ENCODE results near the gene RXFP2.

RXFP2 gene

GRCh38 chr13:31781064-31781463 lies 41.7 kb downstream of the RXFP2 start (continued):
- no peak for TF ChIP-seq PPARA (CRISPR knock-in tag; IDR thresholded peaks at IDR 0.05; ENCODE audit: borderline replicate concordance)
- no peak for TF ChIP-seq ISL1 (CRISPR knock-in tag; IDR thresholded peaks at IDR 0.05)
- TF ChIP-seq TCF4 (CRISPR knock-in tag; IDR thresholded peaks at IDR 0.05; ENCODE audit: borderline replicate concordance), result no peak
- TF ChIP-seq ZNF8 (CRISPR knock-in tag; IDR thresholded peaks at IDR 0.05), result no peak

GRCh38 chr13:31786011-31786410 lies 46.7 kb downstream of the RXFP2 start:
- no peak for ATAC-seq
- TF ChIP-seq ESRRG (CRISPR knock-in tag; IDR thresholded peaks at IDR 0.05), result no peak
- no peak for TF ChIP-seq BACH2 (CRISPR knock-in tag; IDR thresholded peaks at IDR 0.05; ENCODE audit: borderline replicate concordance)
- TF ChIP-seq PPARA (CRISPR knock-in tag; IDR thresholded peaks at IDR 0.05; ENCODE audit: borderline replicate concordance), result no peak
- TF ChIP-seq ZFP30 (CRISPR knock-in tag; IDR thresholded peaks at IDR 0.05), result no peak
- no peak for TF ChIP-seq POU6F1 (CRISPR knock-in tag; IDR thresholded peaks at IDR 0.05; ENCODE audit: borderline replicate concordance, low read depth)
- no peak for TF ChIP-seq PATZ1 (CRISPR knock-in tag; IDR thresholded peaks at IDR 0.05; ENCODE audit: borderline replicate concordance)
- no peak for TF ChIP-seq TOX (CRISPR knock-in tag; IDR thresholded peaks at IDR 0.05; ENCODE audit: borderline replicate concordance)
- no peak for TF ChIP-seq RARB (CRISPR knock-in tag; IDR thresholded peaks at IDR 0.05)
- no peak for TF ChIP-seq ISL1 (CRISPR knock-in tag; IDR thresholded peaks at IDR 0.05)
- TF ChIP-seq TSHZ2 (CRISPR knock-in tag; IDR thresholded peaks at IDR 0.05), result no peak
- TF ChIP-seq ARNTL (CRISPR knock-in tag; IDR thresholded peaks at IDR 0.05; ENCODE audit: borderline replicate concordance, low read depth), result no peak
- TF ChIP-seq SNAI2 (CRISPR knock-in tag; IDR thresholded peaks at IDR 0.05), result no peak
- no peak for TF ChIP-seq ZNF565 (CRISPR knock-in tag; conservative IDR thresholded peaks at IDR 0.05; ENCODE audit: low read depth)
- TF ChIP-seq ZNF8 (CRISPR knock-in tag; IDR thresholded peaks at IDR 0.05), result no peak
- TF ChIP-seq CSDC2 (CRISPR knock-in tag; IDR thresholded peaks at IDR 0.05), result no peak
- TF ChIP-seq, protein P1, sequence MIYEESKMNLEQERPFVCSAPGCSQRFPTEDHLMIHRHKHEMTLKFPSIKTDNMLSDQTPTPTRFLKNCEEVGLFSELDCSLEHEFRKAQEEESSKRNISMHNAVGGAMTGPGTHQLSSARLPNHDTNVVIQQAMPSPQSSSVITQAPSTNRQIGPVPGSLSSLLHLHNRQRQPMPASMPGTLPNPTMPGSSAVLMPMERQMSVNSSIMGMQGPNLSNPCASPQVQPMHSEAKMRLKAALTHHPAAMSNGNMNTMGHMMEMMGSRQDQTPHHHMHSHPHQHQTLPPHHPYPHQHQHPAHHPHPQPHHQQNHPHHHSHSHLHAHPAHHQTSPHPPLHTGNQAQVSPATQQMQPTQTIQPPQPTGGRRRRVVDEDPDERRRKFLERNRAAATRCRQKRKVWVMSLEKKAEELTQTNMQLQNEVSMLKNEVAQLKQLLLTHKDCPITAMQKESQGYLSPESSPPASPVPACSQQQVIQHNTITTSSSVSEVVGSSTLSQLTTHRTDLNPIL (CRISPR knock-in tag; IDR thresholded peaks at IDR 0.05; ENCODE audit: low read depth), result no peak
- no peak for TF ChIP-seq ZNF70 (CRISPR knock-in tag; IDR thresholded peaks at IDR 0.05)
- TF ChIP-seq OSR1 (CRISPR knock-in tag; IDR thresholded peaks at IDR 0.05), result no peak

- ATAC-seq, result peak; percentile 54; the same call in 2 of the 3 replicates
- TF ChIP-seq ISL1 (CRISPR knock-in tag; IDR thresholded peaks at IDR 0.05) (no peak), ZNF565 (CRISPR knock-in tag; conservative IDR thresholded peaks at IDR 0.05; ENCODE audit: low read depth) (no peak), ARNTL (CRISPR knock-in tag; IDR thresholded peaks at IDR 0.05; ENCODE audit: borderline replicate concordance, low read depth) (no peak), BACH2 (CRISPR knock-in tag; IDR thresholded peaks at IDR 0.05; ENCODE audit: borderline replicate concordance) (no peak), TCF4 (CRISPR knock-in tag; IDR thresholded peaks at IDR 0.05; ENCODE audit: borderline replicate concordance) (no peak), ZFP3 (CRISPR knock-in tag; IDR thresholded peaks at IDR 0.05) (no peak), ZNF8 (CRISPR knock-in tag; IDR thresholded peaks at IDR 0.05) (no peak)
Measured at GRCh38 chr13:31790992-31791391, 51.7 kb downstream of the RXFP2 start.

DNA sequence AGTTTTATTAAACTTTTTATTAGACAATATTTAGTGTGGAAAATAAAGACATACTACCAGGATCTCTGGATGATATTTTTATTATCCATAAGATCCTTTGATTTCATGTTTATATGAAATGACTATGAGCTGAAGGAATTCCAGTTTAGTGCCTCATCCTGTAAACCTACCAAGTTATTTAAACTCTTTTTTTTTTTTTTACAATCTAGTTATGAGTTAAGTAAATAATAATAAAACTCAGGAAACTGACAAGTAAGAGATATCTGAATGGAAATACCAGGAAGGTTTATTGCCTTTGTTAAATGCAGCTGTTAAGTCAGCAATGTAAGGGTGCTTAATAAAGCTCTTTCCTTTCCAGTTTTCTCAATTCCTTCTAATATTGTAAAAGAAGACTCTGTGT lies 53.9 kb downstream of the RXFP2 start:
- no peak for ATAC-seq
- no peak for TF ChIP-seq ZNF8 (CRISPR knock-in tag; IDR thresholded peaks at IDR 0.05)
- no peak for TF ChIP-seq GLIS3 (CRISPR knock-in tag; IDR thresholded peaks at IDR 0.05)

Measured in SK-N-SH treated with all-trans-retinoic acid at 6 μM for 48 hours (cell line).